NCI-H345 treated with DMSO at 0.1 percent for 48 hours (cell line): ENCODE data around the gene CCN2.
"Not testable (repeated sequence)": the region's sequence is repeated elsewhere in the genome, so short reads cannot be mapped to it uniquely, and the experiment has no call there.

Experiments
- DNase-seq: peaks from one replicate; lab custom pipeline; 2025; ENCODE audit not compliant: unreplicated experiment; lab: John Stamatoyannopoulos, UW

Gene CCN2

DNA sequence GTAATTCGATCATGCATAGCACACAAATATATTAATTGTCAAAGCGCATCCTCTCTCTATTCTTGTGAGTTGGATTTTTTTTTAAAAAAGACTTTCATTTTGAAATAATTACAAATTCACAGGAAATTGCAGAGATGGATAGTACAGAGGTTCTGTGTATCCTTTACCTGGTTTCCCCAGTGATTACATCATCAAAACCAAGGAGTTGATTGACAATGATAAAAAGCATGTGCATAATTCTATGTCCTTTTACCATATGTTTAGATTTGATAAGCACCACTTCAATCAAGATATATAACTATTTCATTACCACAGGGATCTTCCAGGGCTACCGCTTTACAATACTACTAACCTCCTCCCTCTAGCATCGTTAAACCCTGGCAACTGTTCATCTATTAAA lies 40.2 kb downstream of the CCN2 start:
- DNase-seq, result no peak

DNA sequence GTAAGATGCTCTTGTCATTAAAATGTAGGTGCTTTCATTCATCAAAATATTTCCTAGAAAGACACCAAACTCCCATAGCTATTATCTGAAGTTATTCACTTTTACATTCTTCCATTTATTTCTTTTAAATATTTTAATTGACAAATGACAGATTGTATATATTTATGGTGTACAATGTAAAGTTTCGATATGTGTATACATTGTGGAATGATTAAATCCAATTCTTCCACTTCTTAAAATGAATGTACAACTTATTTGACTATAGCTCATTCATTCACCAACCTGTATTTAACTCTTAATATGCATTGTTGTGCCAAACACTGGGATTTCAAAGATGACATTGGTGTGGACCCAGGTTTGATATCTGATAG lies 41.0 kb downstream of the CCN2 start:
- no peak for DNase-seq

GRCh38 chr6:131909408-131910218 lies 41.6 kb downstream of the CCN2 start:
- peak; percentile 33 for DNase-seq

GRCh38 chr6:131908787-131909186 lies 42.4 kb downstream of the CCN2 start:
- not testable (repeated sequence) for DNase-seq

DNA sequence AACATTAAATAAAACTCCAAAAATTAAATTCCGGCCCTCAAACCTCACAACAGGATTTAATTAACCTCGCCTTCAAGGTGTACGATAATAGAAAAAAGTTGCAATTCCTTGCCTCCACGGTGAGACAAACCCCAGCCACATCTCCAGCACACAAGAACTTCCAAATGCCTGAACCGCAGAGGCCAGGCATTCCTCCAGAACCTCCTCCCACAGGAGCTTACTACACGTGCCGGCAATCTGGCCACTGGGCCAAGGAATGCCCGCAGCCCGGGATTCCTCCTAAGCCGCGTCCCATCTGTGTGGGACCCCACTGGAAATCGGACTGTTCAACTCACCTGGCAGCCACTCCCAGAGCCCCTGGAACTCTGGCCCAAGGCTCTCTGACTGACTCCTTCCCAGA lies 47.4 kb downstream of the CCN2 start:
- not testable (repeated sequence) for DNase-seq

GRCh38 chr6:131901326-131901873 lies 49.8 kb downstream of the CCN2 start:
- DNase-seq, result not testable (repeated sequence)

DNA sequence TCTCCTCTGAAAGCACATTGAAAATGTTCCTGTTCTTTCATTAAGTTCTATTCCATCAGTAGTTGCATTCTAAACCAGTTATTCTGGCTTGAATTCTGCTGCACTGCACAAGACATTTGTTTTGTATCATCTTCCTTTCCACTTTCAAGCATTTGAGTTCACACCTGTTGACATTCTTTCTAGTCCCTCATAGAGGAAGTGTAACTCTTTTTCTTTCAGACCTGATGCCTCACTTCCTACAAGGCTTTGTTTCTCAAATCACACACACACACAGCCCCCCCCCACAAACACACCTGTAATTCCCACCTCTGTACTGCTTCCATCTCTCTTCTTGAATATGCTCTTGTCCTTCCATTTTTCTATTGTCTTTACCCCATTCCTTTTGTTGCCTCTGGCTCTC lies 50.9 kb downstream of the CCN2 start:
- DNase-seq, result no peak

GRCh38 chr6:131898718-131899117 lies 52.5 kb downstream of the CCN2 start:
- no peak for DNase-seq
